H1 (cell line): ENCODE results near the gene NUBP1. TPM values are rescaled to one million over a fixed set of nuclear protein-coding genes. Genes with fewer than 3 reads are reported as not detected.

Source experiments
- CTCF ChIA-PET: fragments of 300-600 bp; sonication (Branson Sonifier 250); formaldehyde crosslinking; loops from one replicate; lab custom pipeline; 2021; ENCODE audit not compliant: partially characterized antibody; lab: Charles Lee
- POLR2A ChIA-PET: fragments of 300-600 bp; sonication (Branson Sonifier 250); formaldehyde crosslinking; loops from one replicate; lab custom pipeline; 2021; ENCODE audit warnings: inconsistent platforms; ENCODE audit not compliant: partially characterized antibody; lab: Charles Lee
- DNase-seq, 2 experiments: peaks; one replicate each; pipeline versions ENCODE4 v3.0.0 to v3.0.0-alpha.2; 2010 to 2022; ENCODE audit warnings: low spot score in 2 of 2, low read depth in 1 of 2, mixed read lengths in 1 of 2
- FAIRE-seq: peaks from 2 replicates; lab custom pipeline; 2011; peaks lifted over from hg19 to GRCh38; lab: Jason Lieb, UNC
- H2AFZ ChIP-seq: 2 replicates; pipeline ENCODE4 v1.8.1; 2012; ENCODE audit warnings: low read length, inconsistent platforms
- H2AK5ac ChIP-seq: 2 replicates; pipeline ENCODE4 v1.6.1; 2013; ENCODE audit warnings: low read depth, low read length
- H2BK120ac ChIP-seq: replicated peaks from 2 replicates; pipeline ENCODE3; 2013; ENCODE audit warnings: low read depth, low read length, inconsistent platforms
- H2BK12ac ChIP-seq: 2 replicates; pipeline ENCODE4 v1.6.1; 2013; ENCODE audit warnings: low read depth, low read length
- H2BK15ac ChIP-seq: 2 replicates; pipeline ENCODE4 v1.6.1; 2013; ENCODE audit warnings: low read length
- H2BK20ac ChIP-seq: 2 replicates; pipeline ENCODE4 v1.6.1; 2013; ENCODE audit warnings: low read length
- H2BK5ac ChIP-seq: 2 replicates; pipeline ENCODE4 v1.6.1; 2013; ENCODE audit warnings: low read depth, low read length
- H3K14ac ChIP-seq: 2 replicates; pipeline ENCODE4 v1.6.1; 2013; ENCODE audit warnings: inconsistent platforms; ENCODE audit not compliant: insufficient read length
- H3K18ac ChIP-seq: 2 replicates; pipeline ENCODE4 v1.6.1; 2013; ENCODE audit warnings: low read length; ENCODE audit errors: extremely low read depth
- H3K23ac ChIP-seq: 2 replicates; pipeline ENCODE4 v1.6.1; 2013; ENCODE audit warnings: inconsistent platforms; ENCODE audit not compliant: insufficient read length
- H3K23me2 ChIP-seq: 2 replicates; pipeline ENCODE4 v1.6.1; 2013; ENCODE audit warnings: low read depth, low read length
- H3K27ac ChIP-seq: 2 replicates; pipeline ENCODE4 v1.6.1; 2011; ENCODE audit warnings: low read depth, low read length, inconsistent platforms
- H3K27me3 ChIP-seq, 4 experiments: replicated peaks in 1 of 4; 1 replicate in 1 of 4; 2 replicates in 3 of 4; pipeline versions ENCODE4 v1.6.1 to v1.8.1; 2011 to 2013; ENCODE audit warnings: low read length in 3 of 4, mild to moderate bottlenecking in 3 of 4, inconsistent platforms in 2 of 4, mixed read lengths in 2 of 4, moderate library complexity in 1 of 4; ENCODE audit not compliant: control insufficient read depth in 3 of 4, insufficient read depth in 3 of 4; ENCODE audit errors: extremely low read depth in 1 of 4
- H3K36me3 ChIP-seq, 4 experiments: 2 replicates each; pipeline versions ENCODE4 v1.6.1 to v1.8.1; 2011 to 2013; ENCODE audit warnings: mild to moderate bottlenecking in 4 of 4, low read length in 3 of 4, moderate library complexity in 2 of 4, control low read depth in 1 of 4, inconsistent platforms in 1 of 4; ENCODE audit not compliant: insufficient read depth in 4 of 4, control insufficient read depth in 2 of 4
- H3K4ac ChIP-seq: replicated peaks from 2 replicates; pipeline ENCODE3; 2013; ENCODE audit warnings: low read length, low read depth, mixed read lengths, inconsistent platforms; ENCODE audit not compliant: insufficient read length
- H3K4me1 ChIP-seq, 4 experiments: replicated peaks in 1 of 4; 1 replicate in 1 of 4; 2 replicates in 3 of 4; pipeline versions ENCODE4 v1.6.1 to v1.8.1; 2011 to 2013; ENCODE audit warnings: low read length in 3 of 4, inconsistent platforms in 2 of 4, mixed read lengths in 1 of 4; ENCODE audit not compliant: insufficient read depth in 4 of 4, control insufficient read depth in 3 of 4
- H3K4me2 ChIP-seq, 2 experiments: 2 replicates each; pipeline versions ENCODE4 v1.6.1 to v1.8.1; 2011 to 2013; ENCODE audit warnings: low read depth in 2 of 2, low read length in 2 of 2, control low read depth in 1 of 2, inconsistent platforms in 1 of 2, mild to moderate bottlenecking in 1 of 2; ENCODE audit not compliant: insufficient read depth in 1 of 2
- H3K4me3 ChIP-seq, 4 experiments: fragments of 200-600, 300-600 bp in 1 of 4; sonication (generic), shearing (Covaris generic), sonication (Bioruptor Twin) in 1 of 4; 2 replicates each; pipeline versions ENCODE4 v1.5.1 to v1.8.1; 2011 to 2016; ENCODE audit warnings: low read length in 4 of 4, low read depth in 3 of 4, control low read depth in 2 of 4, inconsistent platforms in 2 of 4, mild to moderate bottlenecking in 2 of 4, mixed read lengths in 1 of 4, moderate library complexity in 1 of 4; ENCODE audit not compliant: insufficient read depth in 2 of 4; ENCODE audit errors: extremely low read depth in 1 of 4
- H3K56ac ChIP-seq: replicated peaks from 2 replicates; pipeline ENCODE3; 2013; ENCODE audit warnings: low read depth, mild to moderate bottlenecking, mixed read lengths, low read length, inconsistent platforms; ENCODE audit not compliant: insufficient read length
- H3K79me1 ChIP-seq: 2 replicates; pipeline ENCODE4 v1.6.1; 2013; ENCODE audit warnings: low read depth, low read length, control low read depth
- H3K79me2 ChIP-seq, 2 experiments: 2 replicates each; pipeline versions ENCODE4 v1.6.1 to v1.8.1; 2012 to 2013; ENCODE audit warnings: low read length in 2 of 2, mild to moderate bottlenecking in 2 of 2, inconsistent platforms in 1 of 2; ENCODE audit not compliant: insufficient read depth in 2 of 2, control insufficient read depth in 1 of 2
- H3K9ac ChIP-seq, 4 experiments: replicated peaks in 1 of 4; 1 replicate in 1 of 4; 2 replicates in 3 of 4; pipeline versions ENCODE4 v1.6.1 to v1.8.1; 2011 to 2013; ENCODE audit warnings: low read depth in 3 of 4, low read length in 3 of 4, control low read depth in 2 of 4, mild to moderate bottlenecking in 2 of 4, moderate library complexity in 2 of 4, inconsistent platforms in 1 of 4; ENCODE audit errors: extremely low read depth in 1 of 4
- H3K9me3 ChIP-seq, 2 experiments: 2 replicates each; pipeline versions ENCODE4 v1.6.1 to v1.8.1; 2012 to 2013; ENCODE audit warnings: mild to moderate bottlenecking in 2 of 2, moderate library complexity in 2 of 2, control low read depth in 1 of 2, inconsistent platforms in 1 of 2, low read depth in 1 of 2, low read length in 1 of 2, mixed read lengths in 1 of 2; ENCODE audit not compliant: insufficient read depth in 2 of 2
- H4K20me1 ChIP-seq, 2 experiments: replicated peaks in 1 of 2; 2 replicates each; pipeline versions ENCODE3 to v1.8.1; 2011 to 2013; ENCODE audit warnings: inconsistent platforms in 2 of 2, low read length in 2 of 2, mild to moderate bottlenecking in 1 of 2; ENCODE audit not compliant: insufficient read depth in 2 of 2, control insufficient read depth in 1 of 2
- H4K5ac ChIP-seq: 2 replicates; pipeline ENCODE4 v1.6.1; 2013; ENCODE audit warnings: low read length, low read depth, mixed read lengths, inconsistent platforms; ENCODE audit not compliant: insufficient read length
- H4K8ac ChIP-seq: 2 replicates; pipeline ENCODE4 v1.8.0; 2013; ENCODE audit warnings: mild to moderate bottlenecking, moderate library complexity, low read length, inconsistent platforms; ENCODE audit not compliant: insufficient read depth; ENCODE audit errors: extremely low read depth
- H4K91ac ChIP-seq: replicated peaks from 2 replicates; pipeline ENCODE3; 2013; ENCODE audit warnings: low read length, mixed read lengths, inconsistent platforms; ENCODE audit not compliant: insufficient read length
- ASH2L ChIP-seq: fragments of 200-600, 300-600 bp; sonication (generic); IDR thresholded peaks from one replicate; pipeline ENCODE4 v1.7.1; 2017; ENCODE audit warnings: low read length
- CREB1 ChIP-seq: IDR thresholded peaks from 2 replicates; pipeline ENCODE4 v1.6.1; 2012; ENCODE audit warnings: inconsistent platforms
- CTCF ChIP-seq, 3 experiments: IDR thresholded peaks; 1 replicate in 2 of 3; 2 replicates in 1 of 3; pipeline versions ENCODE4 v1.5.1 to v1.6.1; 2011; ENCODE audit warnings: low read length in 3 of 3, mild to moderate bottlenecking in 3 of 3, inconsistent platforms in 2 of 3, low read depth in 1 of 3, moderate library complexity in 1 of 3; ENCODE audit not compliant: insufficient read depth in 1 of 3; ENCODE audit errors: control extremely low read depth in 1 of 3
- FOSL1 ChIP-seq: IDR thresholded peaks from 2 replicates; pipeline ENCODE4 v1.6.1; 2011; ENCODE audit warnings: mild to moderate bottlenecking, low read depth, low read length, moderate library complexity; ENCODE audit not compliant: insufficient read depth
- KDM1A ChIP-seq: fragments of 200-600, 300-600 bp; sonication (generic); IDR thresholded peaks from 2 replicates; pipeline ENCODE4 v1.7.1; 2016; ENCODE audit warnings: mild to moderate bottlenecking, low read length, borderline replicate concordance
- KDM4A ChIP-seq: IDR thresholded peaks from one replicate; pipeline ENCODE4 v1.7.1; 2012; ENCODE audit warnings: low read depth, mild to moderate bottlenecking, moderate library complexity, low read length, inconsistent platforms; ENCODE audit not compliant: severe bottlenecking
- POLR2A ChIP-seq, 2 experiments: IDR thresholded peaks; 1 replicate in 1 of 2; 2 replicates in 1 of 2; pipeline ENCODE4 v1.6.1; 2011; ENCODE audit warnings: low read depth in 2 of 2, low read length in 2 of 2, mild to moderate bottlenecking in 2 of 2; ENCODE audit errors: control extremely low read depth in 1 of 2
- POLR2AphosphoS5 ChIP-seq: IDR thresholded peaks from 2 replicates; pipeline ENCODE4 v1.6.1; 2011; ENCODE audit warnings: low read depth, low read length
- SP2 ChIP-seq: IDR thresholded peaks from 2 replicates; pipeline ENCODE4 v1.6.1; 2012; ENCODE audit warnings: mild to moderate bottlenecking, low read length, inconsistent platforms
- TBP ChIP-seq: IDR thresholded peaks from 2 replicates; pipeline ENCODE4 v1.6.1; 2011; ENCODE audit warnings: low read depth, low read length, improper control_type of control experiment
- TEAD4 ChIP-seq: IDR thresholded peaks from 2 replicates; pipeline ENCODE4 v1.6.1; 2012; ENCODE audit warnings: low read depth, low read length, inconsistent platforms, mixed read lengths
- WGBS, 2 experiments: shearing (Covaris generic) in 1 of 2; methylation state at CpG; one replicate each; pipeline versions ENCODE4 v1.1.6 to v1.1.7; 2013 to 2015; ENCODE audit warnings: low lambda C conversion rate in 2 of 2, mixed read lengths in 2 of 2, inconsistent platforms in 1 of 2, low coverage in 1 of 2, missing lambda C conversion rate in 1 of 2; ENCODE audit not compliant: insufficient replicate concordance in 2 of 2, insufficient coverage in 1 of 2, insufficient read length in 1 of 2; ENCODE audit errors: extremely low coverage in 1 of 2, missing lambda C conversion rate in 1 of 2; 5-methylcytosine and 5-hydroxymethylcytosine counted together
- polyA plus RNA-seq, 7 experiments: library from polyadenylated mRNA; depleted of rRNA in 3 of 7; stranded (reverse) in 5 of 7; unstranded in 2 of 7; fragments of >200 nt in 5 of 7; fragments of 200-250 nt in 2 of 7; gene quantifications; 1 replicate in 5 of 7; 2 replicates in 1 of 7; 4 replicates in 1 of 7; pipeline versions ENCODE4 v1.2.1 to v1.2.3, GENCODE V29; 2011 to 2013; ENCODE audit warnings: missing spikeins in 2 of 7, mixed read lengths in 2 of 7
- total RNA-seq: library from RNA; stranded (reverse); fragmentation: NEBNext Ultra II Directional; extraction: Animal tissue kit (Norgen Biotek cat#: 25700); gene quantifications from 2 replicates; pipeline ENCODE4 v1.2.1, GENCODE V29; 2021

Gene NUBP1
- total and polyA plus RNA-seq, 2 of the 8 experiments (the other 6 are each of a cell fraction or from before 2014, with no cell fraction given) = 28.2 to 32.2 TPM

- ChIA-PET CTCF (interaction anchor here (0.6 to 6.1 kb wide), 14 partner anchors 8 to 425 kb away, joined by 3 to 70 read pairs (median 4); no protein-coding TSS in a partner anchor), POLR2A (no interaction called here)
- no peaks in the 10 kb centered on the region for H3K27me3 ChIP-seq
- no peak overlapping the region for H3K4ac ChIP-seq
- no peak overlapping the region for H4K8ac ChIP-seq
- DNase-seq (no peak), FAIRE-seq (no peak)
- no peak overlapping the region for H2BK120ac ChIP-seq
- 0 out of 2 replicates have a peak overlapping the region, but pooled peaks have one; percentile 80 for H2BK12ac ChIP-seq
- no peak overlapping the region for H4K91ac ChIP-seq
- H3K79me2 ChIP-seq = no peaks in the 10 kb centered on the region
- H3K56ac ChIP-seq = no peak overlapping the region
- 83% methylated on average over 9 of the region's 12 CpGs; no CpG with 5 or more reads in 1 of the 2 experiments for WGBS, 2 experiments
- no peak overlapping the region for H2AFZ ChIP-seq
- H3K23me2 ChIP-seq = peaks cover 4% of the 10 kb centered on the region; the same call in 1 of the 2 replicates
- H3K4me2 ChIP-seq = no peak overlapping the region
- H4K20me1 ChIP-seq = no peaks in the 10 kb centered on the region
- H3K9ac ChIP-seq = no peak overlapping the region
- H4K5ac ChIP-seq = no peak overlapping the region
- no peak overlapping the region for H2AK5ac ChIP-seq
- no peaks in the 10 kb centered on the region for H3K79me1 ChIP-seq
- H3K9me3 ChIP-seq = no peaks in the 10 kb centered on the region
- no peaks in the 10 kb centered on the region; a peak in 1 of 7 replicates for H3K4me1 ChIP-seq
- no peak overlapping the region; the same call in 1 of the 2 replicates for H3K18ac ChIP-seq
- no peak overlapping the region for H2BK20ac ChIP-seq
- no peak overlapping the region for H3K14ac ChIP-seq
- H3K36me3 ChIP-seq = no peaks in the 10 kb centered on the region
- no peak overlapping the region for H3K27ac ChIP-seq
- H3K23ac ChIP-seq = no peak overlapping the region
- TF ChIP-seq CTCF (IDR thresholded peaks at IDR 0.05; ENCODE audit: control extremely low read depth in 1 of 3, insufficient read depth in 1 of 3, low read depth in 1 of 3, low read length in 3 of 3) = no peak
- no peak for TF ChIP-seq KDM4A
- TF ChIP-seq SP2 = no peak
- no peak for TF ChIP-seq FOSL1
- TF ChIP-seq TBP = no peak
- TF ChIP-seq KDM1A = no peak
- no peak for TF ChIP-seq ASH2L
- no peak for TF ChIP-seq POLR2AphosphoS5
- TF ChIP-seq TEAD4 = no peak
- no peak for TF ChIP-seq CREB1
- no peak for TF ChIP-seq POLR2A (IDR thresholded peaks at IDR 0.05; ENCODE audit: control extremely low read depth in 1 of 2, low read depth in 2 of 2, low read length in 2 of 2)
- no peak overlapping the region for H2BK5ac ChIP-seq
- H2BK15ac ChIP-seq = 0 out of 2 replicates have a peak overlapping the region, but pooled peaks have one; percentile 31
- H3K4me3 ChIP-seq = no peak overlapping the region
Measured at GRCh38 chr16:10738231-10739077, 5.2 kb upstream of the NUBP1 start.
